HG03469 (cell line): ENCODE data around the gene GLRX3.

Experiments used
- ATAC-seq: cut with Tn5 transposase; IDR thresholded peaks from one replicate; pipeline ENCODE4 v1.9.1; 2021; ENCODE audit warnings: mild to moderate bottlenecking, moderate library complexity, moderate number of reproducible peaks; ENCODE audit not compliant: unreplicated experiment

Gene GLRX3

DNA sequence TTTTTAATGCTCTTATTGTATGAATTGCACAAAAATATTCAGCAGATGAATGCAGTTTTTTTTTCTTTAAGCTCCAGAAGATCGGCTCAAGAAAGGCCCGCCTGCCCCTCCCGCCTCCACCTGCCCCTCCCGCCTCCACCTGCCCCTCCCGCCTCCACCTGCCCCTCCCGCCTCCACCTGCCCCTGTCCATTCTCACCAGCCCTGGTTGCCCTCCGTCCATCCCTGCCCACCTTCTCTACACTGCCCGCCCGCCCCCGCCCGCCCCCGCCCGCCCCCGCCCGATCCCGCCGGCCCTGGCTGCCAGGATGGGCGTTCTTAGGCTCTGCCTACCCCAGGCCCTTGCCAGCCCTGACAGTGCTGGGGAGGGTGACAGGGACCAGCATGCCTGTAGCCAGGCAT lies 67.4 kb downstream of the GLRX3 start:
- no peak for ATAC-seq

GRCh38 chr10:130206216-130206737 lies 70.1 kb downstream of the GLRX3 start:
- ATAC-seq = no peak

DNA sequence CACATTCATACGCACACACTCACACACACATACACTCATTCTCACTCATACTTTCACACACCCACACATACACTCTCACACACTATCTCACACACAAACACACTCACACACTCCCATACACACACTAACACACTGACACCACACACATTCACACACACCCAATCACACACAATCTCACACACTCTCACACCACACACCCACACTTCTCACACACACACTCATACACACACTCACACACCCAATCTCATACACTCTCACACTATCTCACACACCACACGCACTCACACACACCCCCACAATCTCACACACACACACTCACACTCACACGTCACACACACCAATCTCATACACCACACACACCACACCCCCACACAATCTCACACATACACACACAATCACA lies 71.0 kb downstream of the GLRX3 start:
- no peak for ATAC-seq

GRCh38 chr10:130208807-130209206 lies 72.6 kb downstream of the GLRX3 start:
- no peak for ATAC-seq

GRCh38 chr10:130212746-130213145 lies 76.6 kb downstream of the GLRX3 start:
- ATAC-seq = no peak

DNA sequence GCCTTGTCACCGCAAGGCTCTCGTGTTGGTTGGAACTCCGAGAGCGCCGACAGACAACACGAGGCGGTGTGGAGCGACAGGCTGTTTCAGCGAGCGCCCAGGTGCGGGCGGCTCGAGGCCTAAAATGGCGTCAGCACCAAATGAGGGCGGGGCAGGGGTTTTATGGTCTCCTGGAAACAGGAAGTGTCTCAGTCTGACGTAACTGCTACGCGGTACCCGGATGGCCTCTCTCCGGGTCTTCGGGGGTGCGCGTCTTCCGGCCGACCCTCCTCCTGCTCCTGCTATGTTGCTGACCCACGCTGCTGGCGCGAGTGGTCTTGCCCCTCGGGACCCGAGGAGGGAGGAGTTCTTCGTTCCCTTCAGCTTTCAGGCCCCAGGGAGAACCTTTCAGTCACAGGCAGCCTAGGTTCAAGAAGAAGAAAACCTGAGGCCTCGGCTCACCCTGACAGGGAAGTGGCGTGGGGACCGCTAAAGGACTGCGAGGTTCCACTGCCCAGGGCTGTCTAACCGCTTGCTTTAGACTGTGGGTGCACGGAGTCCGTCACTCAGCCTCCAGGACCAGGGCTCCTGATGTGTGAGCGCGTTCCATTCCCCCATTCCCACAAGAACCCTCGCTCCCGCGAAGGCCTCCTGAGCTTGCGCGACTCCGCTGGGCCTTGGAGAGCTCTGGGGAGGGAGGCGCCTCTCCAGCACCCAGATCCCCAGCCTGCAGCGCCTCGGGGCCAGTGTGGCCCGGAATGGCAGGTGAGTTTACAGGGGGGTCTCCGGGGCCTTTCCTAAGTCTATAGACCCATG lies 77.3 kb downstream of the GLRX3 start:
- ATAC-seq = no peak

DNA sequence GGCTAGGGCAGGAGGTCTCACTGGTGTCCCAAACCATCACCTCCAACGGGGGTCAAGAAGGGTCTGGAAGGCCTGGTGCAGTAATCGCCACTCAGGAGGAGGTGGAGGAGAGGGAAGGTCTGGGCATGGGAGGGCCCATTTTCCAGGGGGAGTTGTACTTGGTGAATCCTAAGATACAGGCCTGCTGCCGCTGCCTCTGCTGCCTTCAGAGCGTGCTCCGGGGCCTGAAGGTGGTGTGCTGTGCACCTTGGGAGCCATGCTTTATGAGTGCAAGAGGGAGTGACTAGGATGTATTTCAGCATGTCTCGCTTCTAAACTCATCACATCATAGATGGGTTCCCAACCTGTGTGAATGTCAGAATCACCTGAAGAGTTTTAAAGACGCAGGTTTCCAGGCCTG lies 78.2 kb downstream of the GLRX3 start:
- ATAC-seq = no peak

GRCh38 chr10:130215151-130215930 lies 79.2 kb downstream of the GLRX3 start:
- ATAC-seq = no peak

DNA sequence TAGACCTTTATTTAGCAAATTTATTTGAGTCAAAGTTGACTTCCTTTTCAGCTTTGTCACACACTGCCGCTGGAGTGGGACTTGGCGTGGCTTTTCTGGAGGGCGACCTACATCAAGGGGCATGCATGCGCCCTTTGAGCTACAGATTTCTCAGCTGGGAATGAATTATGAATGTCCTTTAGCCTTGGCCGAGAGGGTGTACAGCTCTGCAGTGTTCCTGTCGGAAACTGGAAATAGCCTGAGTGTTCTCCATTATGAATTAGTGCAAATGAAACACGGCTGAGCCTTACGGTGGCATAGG lies 79.7 kb downstream of the GLRX3 start:
- ATAC-seq = no peak

DNA sequence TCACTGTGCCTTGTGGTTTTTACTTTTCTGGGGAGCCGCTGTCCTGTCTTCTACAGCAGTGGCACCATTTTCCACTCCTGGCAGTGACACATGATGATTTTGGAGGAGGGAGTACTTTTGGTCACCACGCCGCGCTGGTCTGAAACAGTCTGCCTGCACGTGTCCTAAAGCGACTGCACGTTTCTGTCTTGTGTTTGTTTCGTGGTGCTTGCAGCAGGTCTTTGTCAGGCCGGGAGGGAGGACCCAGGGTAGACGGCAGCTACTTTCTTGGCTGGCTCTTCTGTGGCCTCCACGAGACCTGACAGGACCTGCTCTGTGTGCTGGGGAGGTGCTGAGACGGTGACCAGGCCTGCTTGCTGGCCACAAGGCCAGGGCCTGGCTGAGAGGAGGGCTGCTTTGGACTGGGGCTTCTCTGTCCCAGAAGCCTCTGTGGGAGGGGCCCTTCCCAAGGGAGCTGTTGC lies 82.0 kb downstream of the GLRX3 start:
- ATAC-seq = no peak

GRCh38 chr10:130218936-130219335 lies 82.7 kb downstream of the GLRX3 start:
- no peak for ATAC-seq

- ATAC-seq = no peak
Measured at GRCh38 chr10:130220251-130221185, 84.3 kb downstream of the GLRX3 start.

- ATAC-seq = no peak
Measured at GRCh38 chr10:130221456-130222375, 85.5 kb downstream of the GLRX3 start.

GRCh38 chr10:130222381-130222780 lies 86.2 kb downstream of the GLRX3 start:
- ATAC-seq = no peak

DNA sequence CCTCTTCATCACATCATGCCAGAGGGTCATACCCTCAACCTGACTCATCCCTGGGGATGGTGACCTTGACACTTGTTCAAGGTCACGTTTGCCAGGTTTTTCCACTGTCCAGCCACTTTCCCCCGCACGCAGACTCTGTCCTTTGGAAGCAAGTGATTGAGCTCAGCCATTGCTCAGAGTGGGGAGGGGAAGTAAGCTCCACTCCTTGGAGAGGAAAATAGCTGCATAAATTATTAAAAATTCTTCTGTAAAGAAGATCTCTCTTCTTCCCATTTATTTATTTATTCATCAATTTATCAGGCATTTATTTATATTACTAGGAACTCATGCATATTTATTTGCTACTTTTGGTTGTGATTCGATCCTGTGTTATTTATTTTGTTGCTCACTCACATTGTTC lies 88.0 kb downstream of the GLRX3 start:
- ATAC-seq = no peak

DNA sequence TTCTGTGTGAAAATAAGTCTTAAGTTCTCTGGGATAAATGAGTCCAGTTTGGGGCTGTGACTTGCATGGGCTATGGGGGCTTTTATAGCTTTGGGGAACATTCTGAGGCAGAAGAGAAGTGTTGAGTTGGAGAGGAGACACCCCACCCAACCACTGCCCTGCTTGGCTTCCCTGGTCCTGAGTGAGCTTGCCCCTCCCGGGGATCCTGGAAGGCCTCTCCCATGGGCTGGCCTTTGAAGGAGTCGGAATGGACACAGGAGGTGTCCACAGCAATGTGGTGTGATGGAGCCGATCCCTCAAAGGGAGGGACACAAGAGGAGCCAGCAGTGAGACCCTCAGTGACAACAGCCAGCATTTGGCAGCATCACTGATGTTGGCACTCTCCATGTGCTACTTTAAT lies 89.8 kb downstream of the GLRX3 start:
- no peak for ATAC-seq

DNA sequence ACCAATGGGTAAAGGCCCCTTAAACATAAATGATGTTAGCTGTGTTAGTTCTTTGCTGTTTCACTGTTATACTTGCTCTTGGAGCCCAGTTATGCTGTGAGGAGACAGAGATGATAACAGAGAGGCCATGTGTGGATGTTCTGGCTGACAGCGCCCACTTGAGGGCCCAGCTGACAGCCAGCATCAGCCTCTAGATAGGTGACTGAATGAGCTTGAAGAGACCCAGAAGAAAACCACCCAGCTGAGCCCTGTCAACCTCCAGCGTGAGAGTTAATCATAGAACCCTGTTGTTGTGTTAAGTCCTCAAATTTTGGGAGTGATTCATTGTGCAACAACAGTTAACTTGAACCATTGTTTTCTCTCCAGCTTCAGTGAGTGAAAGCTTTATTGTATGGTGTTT lies 91.7 kb downstream of the GLRX3 start:
- ATAC-seq = no peak
